Activated CD4-positive, alpha-beta T cell treated with anti-CD3 and anti-CD28 coated beads for 36 hours (primary cell): ENCODE results near the gene ROR2. TPM values are rescaled to one million over a fixed set of nuclear protein-coding genes. Genes with fewer than 3 reads are reported as not detected.
A peak's percentile ranks its signal among the peaks of the same experiment; 100 is the strongest.
"Not testable (repeated sequence)": the region's sequence is repeated elsewhere in the genome, so short reads cannot be mapped to it uniquely, and the experiment has no call there.

Experiments
- ATAC-seq: fragments of 200-7000 bp; cut with Tn5 transposase; one replicate; pipeline ENCODE4 v1.10.0; 2021; ENCODE audit warnings: mild to moderate bottlenecking, moderate library complexity
- CTCF ChIA-PET: fragments of 350-600 bp; sonication (Branson Sonifier 250); formaldehyde crosslinking; loops from one replicate; lab custom pipeline; 2021; ENCODE audit warnings: antibody characterized with exemption; lab: Charles Lee
- POLR2A ChIA-PET: fragments of 350-600 bp; sonication (Branson Sonifier 250); formaldehyde crosslinking; loops from one replicate; lab custom pipeline; 2021; ENCODE audit warnings: antibody characterized with exemption, inconsistent platforms; lab: Charles Lee
- DNase-seq: peaks from one replicate; pipeline ENCODE4 v3.0.0-alpha.2; 2020
- H3K27ac Mint-ChIP-seq: one replicate; pipeline ENCODE4 v1.8.0; 2021; ENCODE audit warnings: mixed read lengths
- H3K27me3 Mint-ChIP-seq: one replicate; pipeline ENCODE4 v1.8.0; 2021; ENCODE audit warnings: mixed read lengths
- H3K36me3 Mint-ChIP-seq: one replicate; pipeline ENCODE4 v1.8.0; 2021; ENCODE audit warnings: low read depth, mixed read lengths
- H3K4me1 Mint-ChIP-seq: one replicate; pipeline ENCODE4 v1.8.0; 2021; ENCODE audit warnings: mixed read lengths
- H3K4me3 Mint-ChIP-seq: one replicate; pipeline ENCODE4 v1.8.0; 2021; ENCODE audit warnings: mild to moderate bottlenecking, moderate library complexity, mixed read lengths
- H3K9me3 Mint-ChIP-seq: one replicate; pipeline ENCODE4 v1.8.0; 2021; ENCODE audit warnings: low read depth, mixed read lengths
- intact Hi-C, 2 experiments: fragments of 100-400 bp; cut with DNase I in 1 of 2; cut with micrococcal nuclease in 1 of 2; formaldehyde crosslinking; loops; one replicate each; pipeline versions ENCODE4 v1.14.2 to v1.15.1; 2022 to 2024; cut with DNase I, micrococcal nuclease
- total RNA-seq, 2 experiments: library from RNA; stranded (reverse); gene quantifications; one replicate each; pipeline ENCODE4 v1.2.3, GENCODE V29; 2021

ROR2 gene
- total RNA-seq, 2 experiments from 2014 or later, result not detected

DNA sequence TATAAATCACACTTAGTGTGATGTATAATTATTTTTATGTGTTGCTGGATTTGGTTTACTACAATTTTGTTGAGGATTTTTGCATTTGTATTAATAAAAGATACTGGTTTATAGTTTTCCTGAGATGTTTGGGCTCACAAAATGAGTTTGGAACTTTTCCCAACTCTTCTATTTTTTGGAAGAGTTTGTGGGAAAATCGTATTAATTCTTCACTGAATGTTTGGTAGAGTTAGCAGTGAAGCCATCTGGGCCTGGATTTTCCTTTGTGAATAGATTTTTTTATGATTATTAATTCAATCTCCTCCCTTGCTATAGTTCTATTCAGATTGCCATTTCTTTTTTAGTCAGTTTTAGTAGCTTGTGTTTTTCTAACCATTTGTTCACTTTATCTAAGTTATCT, 324.7 kb downstream of the ROR2 start:
- intact Hi-C loops, result no loop called here
- Mint-ChIP-seq H3K27ac (no peak overlapping the region), H3K4me3 (no peak overlapping the region), H3K36me3 (no peaks in the 10 kb centered on the region), H3K9me3 (peaks cover 6% of the 10 kb centered on the region), H3K4me1 (peaks cover 2% of the 10 kb centered on the region), H3K27me3 (peaks cover 48% of the 10 kb centered on the region)
- no peak for ATAC-seq
- POLR2A ChIA-PET, result no interaction called here
- no peak for DNase-seq
- CTCF ChIA-PET, result interaction anchor here (1.0 kb wide), 1 partner anchor 710 kb away, joined by 3 read pairs; no protein-coding TSS in a partner anchor

DNA sequence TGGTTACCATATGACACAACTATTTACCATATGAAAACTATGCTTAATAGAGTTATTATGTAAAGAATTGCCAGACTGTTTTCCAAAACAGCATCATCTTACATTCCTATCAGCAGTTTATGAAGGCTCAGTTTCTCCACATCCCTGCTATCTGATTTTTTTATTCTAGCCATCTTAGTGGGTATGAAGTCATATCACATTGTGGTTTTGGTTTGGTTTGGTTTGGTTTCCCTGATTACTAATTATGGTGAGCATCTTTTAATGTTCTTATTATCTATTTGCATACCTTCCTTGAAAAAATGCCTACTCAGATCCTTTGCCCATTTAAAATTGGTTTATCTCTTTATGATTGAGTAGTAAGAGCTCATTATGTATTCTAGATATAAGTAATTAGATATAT, 327.0 kb downstream of the ROR2 start:
- intact Hi-C loops, result no loop called here
- H3K36me3 Mint-ChIP-seq, result no peaks in the 10 kb centered on the region
- peaks cover 5% of the 10 kb centered on the region for H3K9me3 Mint-ChIP-seq
- peaks cover 2% of the 10 kb centered on the region for H3K4me1 Mint-ChIP-seq
- no peak for DNase-seq
- POLR2A ChIA-PET, result no interaction called here
- peak; percentile 57 for ATAC-seq
- CTCF ChIA-PET, result no interaction called here
- no peak overlapping the region for H3K27ac Mint-ChIP-seq
- no peak overlapping the region for H3K4me3 Mint-ChIP-seq
- peaks cover 47% of the 10 kb centered on the region for H3K27me3 Mint-ChIP-seq

DNA sequence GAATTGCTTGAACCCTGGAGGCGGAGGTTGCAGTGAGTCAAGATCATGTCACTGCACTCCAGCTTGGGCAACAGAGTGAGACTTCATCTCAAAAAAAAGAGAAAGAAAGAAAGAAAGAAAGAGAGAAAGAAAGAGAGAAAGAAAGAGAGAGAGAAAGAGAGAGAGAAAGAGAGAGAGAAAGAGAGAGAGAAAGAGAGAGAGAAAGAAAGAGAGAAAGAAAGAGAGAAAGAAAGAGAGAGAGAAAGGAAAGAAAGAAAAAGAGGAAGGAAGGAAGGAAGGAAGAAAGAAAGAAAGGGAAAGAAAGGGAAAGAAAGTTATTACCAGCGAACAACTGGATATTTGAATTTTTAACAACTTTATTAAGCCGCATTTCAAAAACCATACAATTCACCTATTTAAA, 327.9 kb downstream of the ROR2 start:
- H3K4me3 Mint-ChIP-seq, DNase-seq, intact Hi-C loops, H3K36me3 Mint-ChIP-seq, H3K4me1 Mint-ChIP-seq, H3K27ac Mint-ChIP-seq, H3K9me3 Mint-ChIP-seq, ATAC-seq, POLR2A ChIA-PET: not testable (repeated sequence)
- CTCF ChIA-PET, result interaction anchor here (0.9 kb wide), 1 partner anchor 10 kb away, joined by 4 read pairs; no protein-coding TSS in a partner anchor
- H3K27me3 Mint-ChIP-seq, result peaks cover 45% of the 10 kb centered on the region

DNA sequence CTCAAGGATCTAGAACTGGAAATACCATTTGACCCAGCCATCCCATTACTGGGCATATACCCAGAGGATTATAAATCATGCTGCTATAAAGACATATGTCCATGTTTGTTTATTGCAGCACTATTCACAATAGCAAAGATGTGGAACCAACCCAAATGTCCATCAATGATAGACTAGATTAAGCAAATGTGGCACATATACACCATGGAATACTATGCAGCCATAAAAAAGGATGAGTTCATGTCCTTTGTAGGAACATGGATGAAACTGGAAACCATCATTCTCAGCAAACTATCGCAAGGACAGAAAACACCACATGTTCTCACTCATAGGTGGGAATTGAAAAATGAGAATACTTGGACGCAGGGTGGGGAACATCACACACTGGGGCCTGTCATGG, 336.0 kb downstream of the ROR2 start:
- peaks cover 12% of the 10 kb centered on the region for H3K27me3 Mint-ChIP-seq
- H3K9me3 Mint-ChIP-seq, H3K27ac Mint-ChIP-seq, POLR2A ChIA-PET, CTCF ChIA-PET, DNase-seq, ATAC-seq, H3K4me1 Mint-ChIP-seq, H3K36me3 Mint-ChIP-seq, intact Hi-C loops, H3K4me3 Mint-ChIP-seq: not testable (repeated sequence)

DNA sequence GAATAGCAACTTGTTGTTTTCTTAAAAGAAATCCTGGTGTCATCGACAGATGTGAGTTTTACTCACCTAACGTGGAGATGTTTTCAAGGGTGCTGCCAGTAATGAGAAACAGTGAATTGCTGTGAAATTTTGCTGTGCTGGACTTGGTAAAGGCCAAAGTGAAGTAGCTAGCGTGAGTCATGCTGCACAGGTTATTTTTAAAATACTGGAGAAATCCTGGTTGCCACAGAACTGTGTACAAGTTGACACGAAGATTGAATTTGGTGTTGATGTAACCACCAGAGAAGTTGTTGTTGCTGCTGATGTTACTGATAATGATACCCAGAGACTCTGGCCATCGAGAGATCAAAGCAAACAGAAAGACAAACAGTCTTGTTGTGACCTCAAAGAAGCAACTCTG, 338.4 kb downstream of the ROR2 start:
- H3K36me3 Mint-ChIP-seq, result no peaks in the 10 kb centered on the region
- POLR2A ChIA-PET, result no interaction called here
- H3K27ac Mint-ChIP-seq, result no peak overlapping the region
- H3K27me3 Mint-ChIP-seq, result peaks cover 13% of the 10 kb centered on the region
- intact Hi-C loops, result no loop called here
- CTCF ChIA-PET, result interaction anchor here (1.0 kb wide), 1 partner anchor 10 kb away, joined by 4 read pairs; no protein-coding TSS in a partner anchor
- H3K9me3 Mint-ChIP-seq, result no peaks in the 10 kb centered on the region
- no peak for DNase-seq
- no peaks in the 10 kb centered on the region for H3K4me1 Mint-ChIP-seq
- no peak overlapping the region for H3K4me3 Mint-ChIP-seq
- no peak for ATAC-seq

DNA sequence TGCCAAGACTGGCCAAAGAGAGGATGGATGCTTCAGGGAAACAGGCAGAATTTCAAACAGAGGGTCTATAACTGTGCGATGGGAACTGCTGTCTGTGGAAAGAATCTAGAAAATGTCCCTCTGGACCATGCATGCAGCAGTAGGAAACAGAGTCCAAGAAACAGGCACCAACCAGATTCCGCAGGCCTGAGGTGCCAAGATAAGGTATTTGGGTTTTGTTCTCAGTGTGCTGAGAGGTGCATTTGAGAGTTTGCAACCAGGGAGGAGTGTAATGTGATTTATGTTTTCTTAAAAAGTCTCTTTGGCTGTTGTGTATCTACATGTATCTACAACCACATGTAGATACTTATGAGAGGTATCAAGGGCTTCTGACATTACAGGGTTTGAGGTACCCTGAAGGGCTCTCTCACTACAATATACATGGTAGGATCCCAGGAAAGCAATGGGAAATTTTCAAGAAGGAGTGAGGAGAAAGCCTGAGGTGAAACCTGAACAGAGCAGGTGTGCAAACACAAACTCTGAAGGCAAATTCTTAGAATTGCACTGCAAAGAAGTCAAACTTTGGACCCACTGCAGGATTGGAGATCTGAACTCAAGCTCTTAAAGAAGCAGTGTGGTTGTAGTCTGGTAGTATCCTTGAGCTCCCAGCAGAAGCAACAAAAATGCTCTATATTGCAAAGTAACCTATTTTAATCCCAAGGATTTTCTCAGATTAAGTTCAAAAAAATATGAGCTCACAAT, 343.6 kb downstream of the ROR2 start:
- H3K9me3 Mint-ChIP-seq, result no peaks in the 10 kb centered on the region
- no peak overlapping the region for H3K4me3 Mint-ChIP-seq
- ChIA-PET POLR2A (no interaction called here), CTCF (interaction anchor here (0.6 to 0.7 kb wide), 2 partner anchors 9 to 11 kb away, joined by 3 to 4 read pairs; no protein-coding TSS in a partner anchor)
- ATAC-seq, result no peak
- H3K27me3 Mint-ChIP-seq, result peaks cover 23% of the 10 kb centered on the region
- intact Hi-C loops, result no loop called here
- no peak for DNase-seq
- no peaks in the 10 kb centered on the region for H3K4me1 Mint-ChIP-seq
- no peak overlapping the region for H3K27ac Mint-ChIP-seq
- H3K36me3 Mint-ChIP-seq, result no peaks in the 10 kb centered on the region

DNA sequence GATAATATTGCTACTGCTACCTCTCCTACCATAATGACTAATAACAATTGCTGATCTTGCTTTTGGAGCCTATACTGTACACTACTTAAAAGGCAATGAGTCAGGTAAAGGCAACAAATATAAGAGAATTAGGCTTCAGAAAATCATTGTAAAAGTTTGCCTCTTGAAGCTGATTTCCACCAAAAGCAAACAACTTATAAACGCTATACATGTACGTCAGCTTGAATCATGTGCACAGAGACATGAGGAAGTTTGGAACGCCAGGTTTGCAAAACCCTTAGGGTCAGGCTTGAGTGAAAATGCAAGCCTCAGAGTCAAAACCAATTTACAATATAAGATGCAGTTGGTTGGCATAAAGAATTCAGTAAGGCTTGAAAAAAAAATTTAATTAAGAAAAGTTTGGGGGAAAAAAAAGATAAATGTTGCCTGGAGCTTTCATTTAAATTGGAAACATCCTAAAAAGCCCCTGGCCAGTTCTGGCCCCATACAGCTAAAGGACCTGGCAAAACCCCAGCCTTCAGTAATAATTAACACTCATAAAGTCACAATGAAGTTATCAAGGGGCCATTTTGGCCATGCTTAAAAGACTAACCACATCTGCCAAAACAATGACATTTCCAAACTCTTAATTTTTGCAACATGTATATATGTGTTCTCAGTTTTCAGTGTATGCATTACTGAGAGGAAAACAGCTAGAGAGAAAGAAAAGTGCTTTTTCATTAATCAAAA, 345.4 kb downstream of the ROR2 start:
- ChIA-PET CTCF (interaction anchor here (0.7 to 1.8 kb wide), 4 partner anchors 25 to 471 kb away, joined by 3 to 4 read pairs (median 3); no protein-coding TSS in a partner anchor), POLR2A (no interaction called here)
- intact Hi-C loops, result no loop called here
- no peak overlapping the region for H3K27ac Mint-ChIP-seq
- H3K4me3 Mint-ChIP-seq, result no peak overlapping the region
- no peaks in the 10 kb centered on the region for H3K9me3 Mint-ChIP-seq
- peaks cover 30% of the 10 kb centered on the region for H3K27me3 Mint-ChIP-seq
- DNase-seq, result no peak
- no peaks in the 10 kb centered on the region for H3K36me3 Mint-ChIP-seq
- H3K4me1 Mint-ChIP-seq, result no peaks in the 10 kb centered on the region
- no peak for ATAC-seq

DNA sequence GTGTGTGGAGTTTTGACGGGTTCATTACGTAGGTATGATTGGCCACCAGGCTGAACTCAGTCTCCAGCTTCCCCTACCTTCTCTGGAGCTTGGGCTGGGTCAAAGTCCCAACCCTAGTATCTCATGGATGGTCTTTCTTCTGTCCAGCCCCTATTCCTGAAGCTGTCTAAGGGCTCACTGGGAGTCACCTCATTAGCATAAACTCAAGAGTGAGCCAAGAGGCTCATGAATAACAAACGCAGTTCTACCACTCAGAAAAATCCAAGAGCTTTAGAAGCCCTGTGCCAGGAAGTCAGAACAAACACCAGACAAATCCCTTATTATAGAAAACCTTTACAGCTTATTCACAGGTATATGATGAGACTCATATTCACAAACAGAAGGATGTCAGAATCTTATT, 346.1 kb downstream of the ROR2 start:
- no peaks in the 10 kb centered on the region for H3K9me3 Mint-ChIP-seq
- no peaks in the 10 kb centered on the region for H3K4me1 Mint-ChIP-seq
- ChIA-PET POLR2A (no interaction called here), CTCF (interaction anchor here (1.8 kb wide), 1 partner anchor 24 kb away, joined by 4 read pairs; no protein-coding TSS in a partner anchor)
- intact Hi-C loops, result no loop called here
- H3K27me3 Mint-ChIP-seq, result peaks cover 30% of the 10 kb centered on the region
- DNase-seq, result no peak
- H3K36me3 Mint-ChIP-seq, result no peaks in the 10 kb centered on the region
- H3K4me3 Mint-ChIP-seq, result no peak overlapping the region
- no peak for ATAC-seq
- no peak overlapping the region for H3K27ac Mint-ChIP-seq

DNA sequence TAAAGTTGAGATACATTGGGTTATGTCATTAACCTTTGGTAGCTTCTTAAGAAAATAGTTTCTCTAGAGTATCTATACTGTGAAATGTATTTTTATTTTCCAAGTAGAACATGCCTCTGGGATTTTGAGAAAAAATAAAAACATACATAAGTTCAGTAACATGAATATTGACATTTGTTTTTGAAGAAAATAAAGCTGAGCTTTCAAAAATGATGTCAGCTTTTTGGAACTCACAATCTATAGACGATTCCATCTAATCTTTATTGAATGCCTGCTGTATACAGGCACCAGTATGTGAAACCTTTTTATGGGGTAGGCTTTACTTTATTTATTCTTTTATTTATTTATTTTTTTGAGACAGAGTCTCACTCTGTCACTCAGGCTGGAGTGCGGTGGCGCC, 350.5 kb downstream of the ROR2 start:
- ChIA-PET CTCF (interaction anchor here (1.3 kb wide), 1 partner anchor 684 kb away, joined by 4 read pairs; no protein-coding TSS in a partner anchor), POLR2A (no interaction called here)
- DNase-seq, result no peak
- Mint-ChIP-seq H3K9me3 (no peaks in the 10 kb centered on the region), H3K4me3 (no peak overlapping the region), H3K4me1 (no peaks in the 10 kb centered on the region), H3K27me3 (peaks cover 13% of the 10 kb centered on the region), H3K36me3 (no peaks in the 10 kb centered on the region), H3K27ac (no peak overlapping the region)
- intact Hi-C loops, result no loop called here
- ATAC-seq, result no peak

DNA sequence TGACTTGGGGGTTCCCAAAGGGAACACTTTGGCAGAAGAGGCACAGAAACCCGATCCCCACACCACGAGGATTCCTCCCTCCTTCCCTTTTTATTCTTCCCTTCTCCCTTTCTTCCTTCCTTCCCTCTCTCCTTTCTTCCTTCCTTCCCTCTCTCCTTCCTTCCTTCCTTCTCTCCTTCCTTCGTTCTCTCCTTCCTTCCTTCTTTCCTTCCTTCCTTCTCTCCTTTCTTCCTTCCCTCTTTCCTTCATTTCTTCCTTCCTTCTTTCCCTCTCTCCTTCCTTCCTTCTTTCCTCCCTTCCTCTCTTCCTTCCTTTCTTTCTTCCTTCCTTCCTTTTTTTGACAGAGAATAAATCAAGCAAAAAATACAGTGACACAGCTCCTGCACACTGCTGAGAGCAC, 358.4 kb downstream of the ROR2 start:
- DNase-seq (no peak), ATAC-seq (no peak)
- POLR2A ChIA-PET, result no interaction called here
- H3K27ac Mint-ChIP-seq, result no peak overlapping the region
- no peaks in the 10 kb centered on the region for H3K9me3 Mint-ChIP-seq
- CTCF ChIA-PET, result no interaction called here
- H3K36me3 Mint-ChIP-seq, result no peaks in the 10 kb centered on the region
- intact Hi-C loops, result no loop called here
- H3K4me1 Mint-ChIP-seq, result no peaks in the 10 kb centered on the region
- H3K27me3 Mint-ChIP-seq, result peaks cover 6% of the 10 kb centered on the region
- H3K4me3 Mint-ChIP-seq, result no peak overlapping the region

DNA sequence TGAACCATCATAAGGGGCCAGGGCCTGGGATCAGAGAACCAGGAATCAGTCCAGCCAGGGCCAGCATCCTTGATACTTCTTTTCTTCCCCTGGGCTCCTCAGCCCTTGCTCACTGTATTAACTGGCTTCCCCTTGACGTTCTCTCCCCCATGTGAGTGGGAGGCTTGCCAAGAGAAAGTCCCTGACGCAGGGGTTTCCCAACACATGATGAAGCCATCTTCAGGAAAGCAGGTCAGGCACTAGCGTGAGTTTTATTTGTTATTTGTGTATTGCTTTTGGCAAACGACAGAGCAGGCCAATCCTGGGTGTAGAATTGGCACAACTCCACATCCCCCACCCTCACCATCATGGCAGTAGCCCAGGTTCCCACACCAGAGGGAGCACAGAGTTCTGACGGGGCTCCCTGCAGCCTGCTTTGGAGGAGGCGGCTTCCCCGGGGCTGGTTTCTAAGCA, 360.9 kb downstream of the ROR2 start:
- POLR2A ChIA-PET, result no interaction called here
- DNase-seq, result peak; percentile 9

More for the DNA sequence above, 360.9 kb downstream of the ROR2 start:
- Mint-ChIP-seq H3K4me1 (no peaks in the 10 kb centered on the region), H3K4me3 (no peak overlapping the region), H3K27ac (no peak overlapping the region), H3K36me3 (no peaks in the 10 kb centered on the region), H3K9me3 (no peaks in the 10 kb centered on the region), H3K27me3 (peaks cover 6% of the 10 kb centered on the region)
- ATAC-seq, result no peak
- CTCF ChIA-PET, result interaction anchor here (0.6 kb wide), 1 partner anchor 599 kb away, joined by 3 read pairs; no protein-coding TSS in a partner anchor
- intact Hi-C loops, result no loop called here
